HepG2 (cell line): ENCODE results near the gene PAK1. TPM values are rescaled to one million over a fixed set of nuclear protein-coding genes. Genes with fewer than 3 reads are reported as not detected.

Experiments
- ATAC-seq: fragments of 200-7000 bp; cut with Tn5 transposase; 3 replicates; pipeline ENCODE4 v1.9.1; 2020; ENCODE audit warnings: mild to moderate bottlenecking, moderate library complexity
- BruUV-seq: library from RNA; stranded (reverse); fragments of 400-500 nt; replicated peaks from 2 replicates; lab custom pipeline; 2021; lab: Mats Ljungman, UMichigan
- CTCF ChIA-PET: fragments of 300-600 bp; formaldehyde crosslinking; extraction: SDS; loops from one replicate; lab custom pipeline; 2021; ENCODE audit warnings: low total read pairs, inconsistent platforms, low intra/inter-chr PET ratio; lab: Yijun Ruan, JAX
- POLR2A ChIA-PET: fragments of 350-600 bp; sonication (Branson Sonifier 250); formaldehyde crosslinking; loops from one replicate; lab custom pipeline; 2020; ENCODE audit warnings: antibody characterized with exemption, inconsistent platforms; lab: Yijun Ruan, JAX
- DNase-seq: peaks from one replicate; pipeline ENCODE4 v3.0.0-alpha.2; 2015; ENCODE audit warnings: low spot score
- FAIRE-seq: peaks from 3 replicates; lab custom pipeline; 2011; peaks lifted over from hg19 to GRCh38; lab: Jason Lieb, UNC
- H2AFZ ChIP-seq: one replicate; pipeline ENCODE4 v1.6.1; 2011; ENCODE audit warnings: low read length, inconsistent platforms
- H3K27ac ChIP-seq: fragments of 300-600 bp; 3 replicates; pipeline ENCODE4 v1.8.0; 2011; ENCODE audit warnings: mixed run types, mild to moderate bottlenecking, mixed read lengths, low read length, inconsistent platforms; ENCODE audit not compliant: insufficient read depth; ENCODE audit errors: extremely low read length
- H3K27me3 ChIP-seq, 2 experiments: fragments of 200-600 bp in 1 of 2; 2 replicates in 1 of 2; 3 replicates in 1 of 2; pipeline versions ENCODE4 v1.6.0 to v1.8.0; 2011; ENCODE audit warnings: low read length in 2 of 2, mild to moderate bottlenecking in 2 of 2, moderate library complexity in 2 of 2, inconsistent platforms in 1 of 2; ENCODE audit not compliant: insufficient read depth in 2 of 2, control insufficient read depth in 1 of 2
- H3K36me3 ChIP-seq, 2 experiments: fragments of 200-600 bp in 1 of 2; replicated peaks in 1 of 2; 2 replicates in 1 of 2; 3 replicates in 1 of 2; pipeline versions ENCODE4 v1.5.1 to v1.8.0; 2011; ENCODE audit warnings: low read length in 2 of 2, inconsistent platforms in 1 of 2; ENCODE audit not compliant: insufficient read depth in 2 of 2, control insufficient read depth in 1 of 2
- H3K4me1 ChIP-seq: 2 replicates; pipeline ENCODE4 v1.5.1; 2012; ENCODE audit warnings: low read length, inconsistent platforms; ENCODE audit not compliant: insufficient read depth
- H3K4me2 ChIP-seq: 2 replicates; pipeline ENCODE4 v1.6.0; 2011; ENCODE audit warnings: low read depth, low read length, inconsistent platforms
- H3K4me3 ChIP-seq, 3 experiments: fragments of 200-600 bp in 1 of 3; sonication (generic), shearing (Covaris generic) in 1 of 3; replicated peaks in 1 of 3; 2 replicates each; pipeline ENCODE4 v1.5.1; 2011 to 2016; ENCODE audit warnings: low read length in 3 of 3, inconsistent platforms in 2 of 3, low read depth in 2 of 3, mild to moderate bottlenecking in 2 of 3, control low read depth in 1 of 3, mixed read lengths in 1 of 3; ENCODE audit not compliant: insufficient read depth in 1 of 3
- H3K79me2 ChIP-seq: one replicate; pipeline ENCODE4 v1.6.1; 2011; ENCODE audit warnings: low read length, inconsistent platforms; ENCODE audit not compliant: insufficient read depth
- H3K9ac ChIP-seq: 2 replicates; pipeline ENCODE4 v1.6.0; 2011; ENCODE audit warnings: mild to moderate bottlenecking, low read depth, low read length, inconsistent platforms; ENCODE audit not compliant: insufficient read depth
- H3K9me3 ChIP-seq: 2 replicates; pipeline ENCODE4 v1.5.1; 2012; ENCODE audit warnings: mild to moderate bottlenecking, low read length
- H4K20me1 ChIP-seq: 2 replicates; pipeline ENCODE4 v1.6.0; 2011; ENCODE audit warnings: inconsistent platforms, mild to moderate bottlenecking, low read length, moderate library complexity; ENCODE audit not compliant: insufficient read depth
- ATF1 ChIP-seq: IDR thresholded peaks from 2 replicates; pipeline ENCODE4 v1.6.1; 2016; ENCODE audit warnings: mild to moderate bottlenecking, control low read depth
- CREB1 ChIP-seq, 2 experiments: fragments of 450-650 bp in 1 of 2; IDR thresholded peaks; 2 replicates each; pipeline ENCODE4 v1.6.1; 2016 to 2017; ENCODE audit warnings: control low read depth in 1 of 2, mild to moderate bottlenecking in 1 of 2, missing compliant biosample characterization in 1 of 2, missing genetic modification characterization in 1 of 2
- FOXA3 ChIP-seq: IDR thresholded peaks from 2 replicates; pipeline ENCODE4 v1.6.1; 2016; ENCODE audit warnings: missing genetic modification reagents, missing compliant biosample characterization
- FOXK1 ChIP-seq: sonication (generic); formaldehyde crosslinking; IDR thresholded peaks from 2 replicates; pipeline ENCODE4 v1.4.0; 2020; ENCODE audit warnings: low read depth, missing genetic modification reagents, borderline replicate concordance
- RARA ChIP-seq: IDR thresholded peaks from 2 replicates; pipeline ENCODE4 v1.6.1; 2016; ENCODE audit warnings: missing genetic modification reagents, missing compliant biosample characterization
- ZNF343 ChIP-seq: sonication (generic); formaldehyde crosslinking; IDR thresholded peaks from 2 replicates; pipeline ENCODE4 v1.4.0; 2020; ENCODE audit warnings: mild to moderate bottlenecking, missing genetic modification reagents
- ZNF354B ChIP-seq: sonication (generic); formaldehyde crosslinking; IDR thresholded peaks from 2 replicates; pipeline ENCODE4 v1.8.0; 2022; ENCODE audit warnings: mild to moderate bottlenecking, missing genetic modification reagents
- ZNF383 ChIP-seq: sonication (generic); formaldehyde crosslinking; IDR thresholded peaks from 2 replicates; pipeline ENCODE4 v1.4.0; 2020; ENCODE audit warnings: missing genetic modification reagents, mild to moderate bottlenecking, borderline replicate concordance
- WGBS: methylation state at CpG from one replicate; pipeline ENCODE4 v1.1.6; 2017; ENCODE audit warnings: low lambda C conversion rate; 5-methylcytosine and 5-hydroxymethylcytosine counted together
- in situ Hi-C: cut with HindIII; loops from 2 replicates; pipeline ENCODE4 v1.10.0; 2017; ENCODE audit warnings: low pct_unique_long_range_greater_than_20kb; ENCODE audit not compliant: extremely low pct_ligation_motif_present
- intact Hi-C: fragments of 100-400 bp; cut with micrococcal nuclease; formaldehyde crosslinking; loops from one replicate; pipeline ENCODE4 v1.10.0; 2022; ENCODE audit not compliant: unreplicated experiment
- polyA plus RNA-seq, 8 experiments: library from polyadenylated mRNA; depleted of rRNA in 3 of 8; stranded (reverse) in 7 of 8; unstranded in 1 of 8; fragments of >200 nt; fragmentation: Illumina TruSeq in 4 of 8; extraction: Trizol in 4 of 8; gene quantifications; 2 replicates each; pipeline versions ENCODE4 v1.2.1 to v1.2.3, GENCODE V29; 2011 to 2016; ENCODE audit warnings: low read depth in 4 of 8, missing spikeins in 1 of 8, mixed read lengths in 1 of 8; ENCODE audit not compliant: insufficient read depth in 1 of 8
- total RNA-seq, 5 experiments: library from RNA; depleted of rRNA; stranded (reverse); fragments of >200 nt; fragmentation: Illumina TruSeq; extraction: Trizol; gene quantifications; 2 replicates each; pipeline ENCODE4 v1.2.3, GENCODE V29; 2016; ENCODE audit warnings: low read depth in 1 of 5
- TF ChIP-seq, protein P1 (sequence below): sonication (generic); formaldehyde crosslinking; IDR thresholded peaks from 2 replicates; pipeline ENCODE4 v1.4.0; 2020; ENCODE audit warnings: missing genetic modification reagents
- TF ChIP-seq, protein P2 (sequence below): sonication (generic); formaldehyde crosslinking; conservative IDR thresholded peaks from 2 replicates; pipeline ENCODE4 v1.4.0; 2020; ENCODE audit warnings: missing genetic modification reagents

Gene PAK1
- total and polyA plus RNA-seq, 2 of the 13 experiments (the other 11 are each of a cell fraction or from before 2014, with no cell fraction given): 1.5 to 4.3 TPM

DNA sequence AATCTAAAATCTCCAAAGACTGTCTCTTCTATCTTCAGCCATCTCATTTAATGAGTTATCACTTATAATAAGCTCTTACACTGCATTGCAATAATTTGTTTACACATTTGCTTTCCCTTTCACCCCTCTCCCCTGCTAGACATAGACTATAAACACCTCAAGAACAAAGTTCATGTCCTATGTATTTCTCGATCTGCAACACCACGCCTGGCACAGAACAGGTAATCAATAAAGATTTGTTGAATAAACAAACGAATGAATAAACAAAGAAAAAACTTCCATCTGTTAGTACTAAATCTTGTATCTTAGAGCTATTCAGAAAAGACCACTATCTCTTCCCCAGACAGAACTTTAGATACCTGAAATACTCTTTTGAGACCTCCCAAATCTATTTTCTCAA lies 77.6 kb downstream of the PAK1 start:
- no peak overlapping the region; the same call in 1 of the 2 replicates for H3K4me2 ChIP-seq
- no peak overlapping the region for H3K4me3 ChIP-seq
- no peak overlapping the region for H3K27ac ChIP-seq
- no peaks in the 10 kb centered on the region for H4K20me1 ChIP-seq
- no TSS peak for BruUV-seq
- DNase-seq (no peak), FAIRE-seq (no peak), ATAC-seq (peak; percentile 35; the same call in 1 of the 3 replicates)
- ChIA-PET CTCF (no interaction called here), POLR2A (no interaction called here)
- no peaks in the 10 kb centered on the region for H3K27me3 ChIP-seq
- H3K9ac ChIP-seq: no peak overlapping the region
- no peaks in the 10 kb centered on the region for H3K79me2 ChIP-seq
- no peak overlapping the region for H2AFZ ChIP-seq
- peaks cover 17% of the 10 kb centered on the region for H3K4me1 ChIP-seq
- no peaks in the 10 kb centered on the region for H3K36me3 ChIP-seq
- in situ Hi-C loops (no loop called here), intact Hi-C loops (no loop called here)
- 0% methylated on average over 3 of the region's 3 CpGs for WGBS
- no peaks in the 10 kb centered on the region for H3K9me3 ChIP-seq
- TF ChIP-seq, protein P1, sequence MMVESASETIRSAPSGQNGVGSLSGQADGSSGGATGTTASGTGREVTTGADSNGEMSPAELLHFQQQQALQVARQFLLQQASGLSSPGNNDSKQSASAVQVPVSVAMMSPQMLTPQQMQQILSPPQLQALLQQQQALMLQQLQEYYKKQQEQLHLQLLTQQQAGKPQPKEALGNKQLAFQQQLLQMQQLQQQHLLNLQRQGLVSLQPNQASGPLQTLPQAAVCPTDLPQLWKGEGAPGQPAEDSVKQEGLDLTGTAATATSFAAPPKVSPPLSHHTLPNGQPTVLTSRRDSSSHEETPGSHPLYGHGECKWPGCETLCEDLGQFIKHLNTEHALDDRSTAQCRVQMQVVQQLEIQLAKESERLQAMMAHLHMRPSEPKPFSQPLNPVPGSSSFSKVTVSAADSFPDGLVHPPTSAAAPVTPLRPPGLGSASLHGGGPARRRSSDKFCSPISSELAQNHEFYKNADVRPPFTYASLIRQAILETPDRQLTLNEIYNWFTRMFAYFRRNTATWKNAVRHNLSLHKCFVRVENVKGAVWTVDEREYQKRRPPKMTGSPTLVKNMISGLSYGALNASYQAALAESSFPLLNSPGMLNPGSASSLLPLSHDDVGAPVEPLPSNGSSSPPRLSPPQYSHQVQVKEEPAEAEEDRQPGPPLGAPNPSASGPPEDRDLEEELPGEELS: 0 out of 2 replicates have a peak, but pooled peaks have one; percentile 20
- TF ChIP-seq CREB1 (IDR thresholded peaks at IDR 0.05) (no peak), CREB1 (CRISPR knock-in tag; IDR thresholded peaks at IDR 0.05) (peak; percentile 62), ATF1 (CRISPR knock-in tag) (no peak), FOXK1 (CRISPR knock-in tag) (peak; percentile 56; the same call in 1 of the 2 replicates), ZNF383 (CRISPR knock-in tag) (no peak), RARA (CRISPR knock-in tag) (0 out of 2 replicates have a peak, but pooled peaks have one; percentile 29), ZNF354B (CRISPR knock-in tag) (no peak), ZNF343 (CRISPR knock-in tag) (no peak), FOXA3 (CRISPR knock-in tag) (peak; percentile 61; the same call in 1 of the 2 replicates)
- TF ChIP-seq, protein P2, sequence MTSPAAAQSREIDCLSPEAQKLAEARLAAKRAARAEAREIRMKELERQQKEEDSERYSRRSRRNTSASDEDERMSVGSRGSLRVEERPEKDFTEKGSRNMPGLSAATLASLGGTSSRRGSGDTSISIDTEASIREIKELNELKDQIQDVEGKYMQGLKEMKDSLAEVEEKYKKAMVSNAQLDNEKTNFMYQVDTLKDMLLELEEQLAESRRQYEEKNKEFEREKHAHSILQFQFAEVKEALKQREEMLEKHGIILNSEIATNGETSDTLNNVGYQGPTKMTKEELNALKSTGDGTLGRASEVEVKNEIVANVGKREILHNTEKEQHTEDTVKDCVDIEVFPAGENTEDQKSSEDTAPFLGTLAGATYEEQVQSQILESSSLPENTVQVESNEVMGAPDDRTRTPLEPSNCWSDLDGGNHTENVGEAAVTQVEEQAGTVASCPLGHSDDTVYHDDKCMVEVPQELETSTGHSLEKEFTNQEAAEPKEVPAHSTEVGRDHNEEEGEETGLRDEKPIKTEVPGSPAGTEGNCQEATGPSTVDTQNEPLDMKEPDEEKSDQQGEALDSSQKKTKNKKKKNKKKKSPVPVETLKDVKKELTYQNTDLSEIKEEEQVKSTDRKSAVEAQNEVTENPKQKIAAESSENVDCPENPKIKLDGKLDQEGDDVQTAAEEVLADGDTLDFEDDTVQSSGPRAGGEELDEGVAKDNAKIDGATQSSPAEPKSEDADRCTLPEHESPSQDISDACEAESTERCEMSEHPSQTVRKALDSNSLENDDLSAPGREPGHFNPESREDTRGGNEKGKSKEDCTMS (CRISPR knock-in tag): no peak
